ENCODE measurements around the gene FHOD3. TPM values are rescaled to one million over a fixed set of nuclear protein-coding genes. Genes with fewer than 3 reads are reported as not detected.

The FHOD3 gene
- total and polyA plus RNA-seq, 7 experiments from 2014 or later: not detected

DNA sequence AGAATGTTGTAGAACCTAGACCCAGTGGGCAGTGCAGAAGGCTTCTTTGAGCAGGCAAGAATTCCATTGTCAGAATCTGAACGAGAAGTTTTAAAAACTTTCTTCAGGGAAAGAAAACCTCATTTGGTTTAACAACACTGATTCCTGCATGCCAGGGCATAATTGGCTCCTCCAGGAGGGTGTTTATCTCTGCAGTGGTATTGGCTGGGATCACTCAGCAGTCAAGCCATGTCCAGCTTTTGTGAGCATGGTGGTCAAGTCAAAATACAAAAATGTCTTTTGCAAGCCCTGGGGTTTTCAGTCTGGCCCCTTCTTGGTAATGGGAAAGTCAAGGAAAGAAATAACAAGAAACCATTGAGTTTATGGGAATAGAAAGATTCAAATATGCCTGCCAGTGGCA lies 28.3 kb downstream of the FHOD3 start:
- Histone ChIP-seq H3K4me3 (ENCODE audit: low read length) (no peak overlapping the region), H3K27me3 (ENCODE audit: control insufficient read depth in 2 of 2, insufficient read depth in 2 of 2, low read length in 2 of 2) (no peaks in the 10 kb centered on the region), H3K9me3 (ENCODE audit: control insufficient read depth in 2 of 3, low read length in 3 of 3) (no peaks in the 10 kb centered on the region), H3K27ac (ENCODE audit: low read depth, low read length) (no peak overlapping the region), H3K36me3 (ENCODE audit: control insufficient read depth in 2 of 3, insufficient read depth in 3 of 3, low read length in 3 of 3) (no peaks in the 10 kb centered on the region), H3K4me1 (ENCODE audit: control insufficient read depth in 2 of 2, insufficient read depth in 2 of 2, low read length in 2 of 2) (no peaks in the 10 kb centered on the region)
- intact Hi-C loops (cut with micrococcal nuclease): no loop called here
- ChIA-PET CTCF (no interaction called here), POLR2A (no interaction called here)
- Mint-ChIP-seq H3K9me3 (peaks cover 0 to 6% (median 0%) of the 10 kb centered on the region in 11 donors), H3K36me3 (no peaks in the 10 kb centered on the region), H3K27me3 (peaks cover 0 to 56% (median 47%) of the 10 kb centered on the region in 5 donors), H3K27ac (no peak overlapping the region), H3K4me3 (no peak overlapping the region), H3K4me1 (no peaks in the 10 kb centered on the region)
- ATAC-seq (no peak), DNase-seq (no peak)

DNA sequence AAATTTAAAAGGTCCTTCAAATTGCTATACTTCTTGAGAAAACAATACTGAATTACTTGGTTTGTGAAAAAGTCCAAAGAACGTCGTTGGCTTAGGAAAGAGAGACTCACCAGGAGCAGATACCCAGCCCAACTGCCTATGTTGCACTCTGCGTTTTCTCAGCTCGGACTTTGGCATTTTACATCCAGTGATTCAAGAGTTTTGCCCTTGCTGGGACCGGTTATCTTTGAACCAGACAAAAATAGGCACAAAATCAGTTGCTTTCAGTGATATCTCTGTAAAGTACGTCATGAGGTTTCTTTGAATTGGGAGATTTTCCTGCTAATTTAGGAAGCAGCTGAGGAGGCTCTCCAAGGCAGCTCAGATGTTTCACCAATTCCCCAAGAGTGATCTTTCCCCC lies 29.3 kb downstream of the FHOD3 start:
- intact Hi-C loops (cut with micrococcal nuclease): no loop called here
- Mint-ChIP-seq H3K36me3 (no peaks in the 10 kb centered on the region), H3K4me1 (no peaks in the 10 kb centered on the region), H3K9me3 (peaks cover 0 to 4% (median 0%) of the 10 kb centered on the region in 11 donors), H3K4me3 (no peak overlapping the region), H3K27ac (no peak overlapping the region), H3K27me3 (peaks cover 0 to 54% (median 42%) of the 10 kb centered on the region in 5 donors)
- DNase-seq (no peak), ATAC-seq (no peak)
- Histone ChIP-seq H3K27me3 (ENCODE audit: control insufficient read depth in 2 of 2, insufficient read depth in 2 of 2, low read length in 2 of 2) (no peaks in the 10 kb centered on the region), H3K9me3 (ENCODE audit: control insufficient read depth in 2 of 3, low read length in 3 of 3) (no peaks in the 10 kb centered on the region), H3K4me1 (ENCODE audit: control insufficient read depth in 2 of 2, insufficient read depth in 2 of 2, low read length in 2 of 2) (no peaks in the 10 kb centered on the region), H3K27ac (ENCODE audit: low read depth, low read length) (no peak overlapping the region), H3K4me3 (ENCODE audit: low read length) (no peak overlapping the region), H3K36me3 (ENCODE audit: control insufficient read depth in 2 of 3, insufficient read depth in 3 of 3, low read length in 3 of 3) (no peaks in the 10 kb centered on the region)
- ChIA-PET POLR2A (no interaction called here), CTCF (no interaction called here)

DNA sequence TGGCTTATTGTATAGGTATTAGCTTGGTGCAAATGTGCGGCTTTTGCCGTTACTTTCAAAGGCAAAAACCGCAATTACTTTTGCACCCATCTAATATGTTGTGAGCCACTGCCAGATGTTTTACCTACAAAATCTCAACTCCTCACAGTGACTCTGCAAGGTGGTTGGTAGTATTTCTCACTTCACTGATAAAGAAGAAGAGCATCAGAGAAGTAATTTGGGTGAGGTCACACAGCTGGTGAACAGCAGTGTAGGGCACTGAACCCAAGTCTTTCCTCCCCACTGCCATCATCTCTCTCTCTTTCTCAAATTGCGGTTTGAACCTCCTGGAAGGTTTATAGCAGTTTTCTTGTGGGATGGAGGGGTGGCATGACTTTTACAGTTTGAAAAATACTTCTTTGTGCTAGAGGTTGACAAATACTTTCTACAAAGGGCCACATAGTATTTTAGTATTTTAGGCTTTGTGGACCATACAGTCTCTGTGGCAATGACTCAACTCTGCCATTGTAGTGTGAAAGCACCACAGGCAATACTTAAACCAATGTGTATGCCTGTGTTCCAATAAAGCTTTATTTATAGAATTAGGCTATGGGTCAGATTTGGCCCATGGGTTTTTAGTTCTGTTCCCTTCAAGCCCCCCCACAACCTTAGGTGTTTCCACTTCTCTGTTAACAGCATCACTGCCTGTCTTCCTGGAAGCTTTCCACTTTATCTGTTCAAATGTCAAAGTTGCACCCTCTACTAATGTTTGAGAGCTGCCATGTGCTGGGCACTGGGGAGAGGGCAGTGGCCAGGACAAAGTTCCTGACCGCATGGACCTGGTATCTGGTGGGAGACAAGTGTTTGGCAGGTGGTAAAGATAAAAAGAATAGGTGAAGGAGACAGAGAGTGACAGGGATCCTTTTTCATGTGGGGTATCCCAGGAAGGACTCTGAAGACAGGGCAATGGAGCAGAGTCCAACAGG lies 30.1 kb downstream of the FHOD3 start:
- Mint-ChIP-seq H3K4me3 (no peak overlapping the region), H3K27me3 (peaks cover 0 to 48% (median 38%) of the 10 kb centered on the region in 5 donors), H3K36me3 (no peaks in the 10 kb centered on the region), H3K4me1 (no peaks in the 10 kb centered on the region), H3K27ac (no peak overlapping the region), H3K9me3 (peaks cover 0 to 4% (median 0%) of the 10 kb centered on the region in 11 donors)
- DNase-seq (no peak), ATAC-seq (no peak)
- no peak overlapping the region for H3K27ac ChIP-seq (ENCODE audit: low read depth, low read length)
- H3K27me3 ChIP-seq (ENCODE audit: control insufficient read depth in 2 of 2, insufficient read depth in 2 of 2, low read length in 2 of 2): no peaks in the 10 kb centered on the region
- ChIA-PET POLR2A (no interaction called here), CTCF (no interaction called here)
- no peaks in the 10 kb centered on the region for H3K9me3 ChIP-seq (ENCODE audit: control insufficient read depth in 2 of 3, low read length in 3 of 3)
- H3K36me3 ChIP-seq (ENCODE audit: control insufficient read depth in 2 of 3, insufficient read depth in 3 of 3, low read length in 3 of 3): no peaks in the 10 kb centered on the region
- H3K4me1 ChIP-seq (ENCODE audit: control insufficient read depth in 2 of 2, insufficient read depth in 2 of 2, low read length in 2 of 2): no peaks in the 10 kb centered on the region
- H3K4me3 ChIP-seq (ENCODE audit: low read length): no peak overlapping the region
- intact Hi-C loops (cut with micrococcal nuclease): no loop called here

DNA sequence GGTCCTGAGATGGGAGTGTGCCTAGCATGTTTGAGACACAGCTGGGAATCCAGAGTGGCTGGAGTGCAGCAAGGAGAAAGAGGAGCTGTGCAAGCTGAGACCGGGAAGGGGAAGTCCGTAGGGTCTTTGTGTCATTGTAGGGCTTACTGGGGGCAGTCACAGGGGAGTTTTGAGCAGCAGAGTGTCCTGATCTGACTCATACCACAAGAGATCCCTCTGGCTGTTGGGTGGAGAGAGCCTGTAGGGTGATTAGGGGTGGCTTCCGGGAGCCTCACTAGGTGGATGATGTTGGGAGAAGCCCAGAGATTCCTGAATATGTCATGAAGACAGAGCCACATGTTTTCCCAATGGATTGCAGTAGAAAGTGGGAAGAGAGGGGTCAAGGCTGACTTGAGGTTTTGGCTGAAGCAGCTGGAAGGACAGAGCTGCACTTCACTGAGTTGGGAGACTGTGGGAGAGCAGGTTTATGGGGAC lies 30.9 kb downstream of the FHOD3 start:
- Histone ChIP-seq H3K36me3 (ENCODE audit: control insufficient read depth in 2 of 3, insufficient read depth in 3 of 3, low read length in 3 of 3) (no peaks in the 10 kb centered on the region), H3K4me1 (ENCODE audit: control insufficient read depth in 2 of 2, insufficient read depth in 2 of 2, low read length in 2 of 2) (no peaks in the 10 kb centered on the region), H3K27ac (ENCODE audit: low read depth, low read length) (no peak overlapping the region), H3K4me3 (ENCODE audit: low read length) (no peak overlapping the region), H3K9me3 (ENCODE audit: control insufficient read depth in 2 of 3, low read length in 3 of 3) (no peaks in the 10 kb centered on the region), H3K27me3 (ENCODE audit: control insufficient read depth in 2 of 2, insufficient read depth in 2 of 2, low read length in 2 of 2) (no peaks in the 10 kb centered on the region)
- Mint-ChIP-seq H3K4me3 (no peak overlapping the region), H3K9me3 (peaks cover 0 to 4% (median 0%) of the 10 kb centered on the region in 11 donors), H3K4me1 (no peaks in the 10 kb centered on the region), H3K36me3 (no peaks in the 10 kb centered on the region), H3K27me3 (peaks cover 0 to 45% (median 34%) of the 10 kb centered on the region in 5 donors), H3K27ac (no peak overlapping the region)
- intact Hi-C loops (cut with micrococcal nuclease): no loop called here
- POLR2A ChIA-PET: no interaction called here
- CTCF ChIA-PET: no interaction called here
- ATAC-seq (no peak), DNase-seq (no peak)

DNA sequence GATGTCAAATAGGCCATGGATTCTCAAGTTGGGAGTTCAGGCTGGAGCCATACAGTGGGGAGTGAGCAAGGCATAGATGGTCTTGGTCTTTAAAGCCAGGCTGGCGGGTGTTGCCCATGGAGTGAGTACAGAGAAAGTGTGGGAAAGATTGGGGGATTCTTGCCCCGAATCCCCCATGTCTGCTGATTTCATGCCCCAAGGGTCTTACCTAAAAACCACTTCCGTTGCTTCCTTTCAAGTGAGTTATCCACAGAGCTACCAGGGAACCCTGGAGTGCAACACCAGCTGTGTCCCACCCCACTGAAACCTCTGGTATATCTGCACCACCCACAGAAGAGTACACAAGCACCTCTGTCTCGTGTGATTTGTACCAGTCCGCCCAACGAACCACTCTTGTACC lies 31.4 kb downstream of the FHOD3 start:
- H3K9me3 Mint-ChIP-seq: peaks cover 0 to 4% (median 0%) of the 10 kb centered on the region in 11 donors
- H3K4me3 Mint-ChIP-seq: no peak overlapping the region
- no peak for ATAC-seq
- H3K9me3 ChIP-seq (ENCODE audit: control insufficient read depth in 2 of 3, low read length in 3 of 3): no peaks in the 10 kb centered on the region
- intact Hi-C loops (cut with micrococcal nuclease): no loop called here
- no peaks in the 10 kb centered on the region for H3K4me1 ChIP-seq (ENCODE audit: control insufficient read depth in 2 of 2, insufficient read depth in 2 of 2, low read length in 2 of 2)
- H3K4me1 Mint-ChIP-seq: no peaks in the 10 kb centered on the region
- no peaks in the 10 kb centered on the region for H3K36me3 Mint-ChIP-seq
- POLR2A ChIA-PET: no interaction called here
- CTCF ChIA-PET: no interaction called here
- no peak overlapping the region for H3K27ac Mint-ChIP-seq
- no peaks in the 10 kb centered on the region for H3K36me3 ChIP-seq (ENCODE audit: control insufficient read depth in 2 of 3, insufficient read depth in 3 of 3, low read length in 3 of 3)
- peaks cover 0 to 41% (median 29%) of the 10 kb centered on the region in 5 donors for H3K27me3 Mint-ChIP-seq
- no peaks in the 10 kb centered on the region for H3K27me3 ChIP-seq (ENCODE audit: control insufficient read depth in 2 of 2, insufficient read depth in 2 of 2, low read length in 2 of 2)
- DNase-seq: no peak
- H3K27ac ChIP-seq (ENCODE audit: low read depth, low read length): no peak overlapping the region
- H3K4me3 ChIP-seq (ENCODE audit: low read length): no peak overlapping the region

DNA sequence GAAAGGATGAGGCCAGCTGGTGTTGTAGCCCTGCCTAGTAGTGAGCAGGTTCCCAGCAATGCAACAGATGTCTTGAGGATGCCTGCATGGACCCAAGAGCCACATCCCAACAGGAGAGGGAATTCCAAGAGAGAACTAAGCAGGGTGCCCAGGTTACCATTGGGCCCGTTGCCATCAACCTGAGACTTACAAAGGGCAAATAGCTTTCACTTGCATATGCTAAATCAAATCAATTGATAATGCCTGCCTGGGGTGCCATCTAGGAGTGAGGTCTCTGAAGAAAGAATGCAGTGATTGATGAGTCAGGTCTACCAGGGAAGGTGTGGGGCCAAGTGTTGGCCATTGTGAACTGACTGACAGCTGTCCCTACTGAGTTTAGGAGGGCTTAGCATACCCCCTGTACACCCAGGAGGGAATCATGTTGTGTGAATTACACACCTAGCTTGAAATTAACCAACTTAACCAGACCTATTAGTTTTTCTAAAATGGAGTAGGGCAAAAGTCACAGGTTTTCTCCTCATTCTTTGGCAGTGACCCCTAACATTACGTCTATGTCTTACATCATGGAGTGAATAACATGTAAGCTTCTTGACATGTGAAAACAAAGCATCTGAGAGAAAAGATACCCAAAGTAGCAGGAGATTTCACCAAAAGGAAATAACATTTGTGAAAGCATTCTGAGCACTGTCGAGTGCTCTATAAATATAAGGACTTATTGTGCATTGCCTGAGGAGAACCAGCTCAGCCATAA lies 32.3 kb downstream of the FHOD3 start:
- H3K4me3 ChIP-seq (ENCODE audit: low read length): no peak overlapping the region
- ChIA-PET POLR2A (no interaction called here), CTCF (no interaction called here)
- no peaks in the 10 kb centered on the region for H3K9me3 ChIP-seq (ENCODE audit: control insufficient read depth in 2 of 3, low read length in 3 of 3)
- intact Hi-C loops (cut with micrococcal nuclease): no loop called here
- no peak overlapping the region for H3K4me3 Mint-ChIP-seq
- H3K4me1 ChIP-seq (ENCODE audit: control insufficient read depth in 2 of 2, insufficient read depth in 2 of 2, low read length in 2 of 2): no peaks in the 10 kb centered on the region
- no peaks in the 10 kb centered on the region for H3K4me1 Mint-ChIP-seq
- H3K9me3 Mint-ChIP-seq: peaks cover 0 to 4% (median 0%) of the 10 kb centered on the region in 11 donors
- no peak for ATAC-seq
- H3K27ac ChIP-seq (ENCODE audit: low read depth, low read length): no peak overlapping the region
- H3K36me3 Mint-ChIP-seq: no peaks in the 10 kb centered on the region
- peaks cover 0 to 43% (median 26%) of the 10 kb centered on the region in 5 donors for H3K27me3 Mint-ChIP-seq
- no peak for DNase-seq
- H3K27ac Mint-ChIP-seq: no peak overlapping the region
- H3K27me3 ChIP-seq (ENCODE audit: control insufficient read depth in 2 of 2, insufficient read depth in 2 of 2, low read length in 2 of 2): no peaks in the 10 kb centered on the region
- no peaks in the 10 kb centered on the region for H3K36me3 ChIP-seq (ENCODE audit: control insufficient read depth in 2 of 3, insufficient read depth in 3 of 3, low read length in 3 of 3)

Measured in naive thymus-derived CD4-positive, alpha-beta T cell (primary cell).